RWPE1 (cell line): Measurements from ENCODE around the gene AFG1L.

Source experiments
- CTCF ChIA-PET: fragments of 350-600 bp; sonication (Branson Sonifier 250); formaldehyde crosslinking; extraction: SDS; loops from one replicate; lab custom pipeline; 2021; lab: Yijun Ruan, JAX
- POLR2A ChIA-PET: fragments of 400-600 bp; formaldehyde crosslinking; extraction: SDS; loops from one replicate; lab custom pipeline; 2020; ENCODE audit warnings: antibody characterized with exemption; ENCODE audit not compliant: low non-redundant PET; lab: Yijun Ruan, JAX
- DNase-seq: peaks from one replicate; pipeline ENCODE4 v3.0.0; 2012; ENCODE audit warnings: low spot score
- H3K27ac ChIP-seq: fragments of 450-650 bp; 2 replicates; pipeline ENCODE4 v1.5.1; 2017
- CTCF ChIP-seq: fragments of 450-650 bp; conservative IDR thresholded peaks from 2 replicates; pipeline ENCODE4 v1.5.1; 2017; ENCODE audit warnings: low read depth, mild to moderate bottlenecking

AFG1L gene

GRCh38 chr6:108253241-108253640 is 41.6 kb upstream of the AFG1L start:
- ChIA-PET CTCF (interaction anchor here (0.6 to 1.1 kb wide), 2 partner anchors 112 to 239 kb away, joined by 4 read pairs; no protein-coding TSS in a partner anchor), POLR2A (interaction anchor here (0.6 kb wide), 1 partner anchor 15 kb away, joined by 4 read pairs; no protein-coding TSS in a partner anchor)
- H3K27ac ChIP-seq: no peak overlapping the region
- no peak for DNase-seq
- no peak for TF ChIP-seq CTCF

GRCh38 chr6:108254433-108255410 is 40.1 kb upstream of the AFG1L start:
- POLR2A ChIA-PET: no interaction called here
- no peak for DNase-seq
- H3K27ac ChIP-seq: no peak overlapping the region
- CTCF ChIA-PET: interaction anchor here (1.1 kb wide), 1 partner anchor 237 kb away, joined by 4 read pairs; no protein-coding TSS in a partner anchor
- no peak for TF ChIP-seq CTCF

GRCh38 chr6:108260126-108260808 is 34.6 kb upstream of the AFG1L start:
- ChIA-PET POLR2A (no interaction called here), CTCF (interaction anchor here (0.5 to 1.0 kb wide), 4 partner anchors 106 to 233 kb away, joined by 3 to 4 read pairs (median 4); no protein-coding TSS in a partner anchor)
- peak; percentile 35 for DNase-seq
- no peak for TF ChIP-seq CTCF
- peak overlapping the region; percentile 93 for H3K27ac ChIP-seq

- H3K27ac ChIP-seq: peak within 1 kb of the TSS; percentile 93
- POLR2A ChIA-PET: interaction anchor here (0.6 to 0.9 kb wide), 2 partner anchors 98 to 262 kb away, joined by 3 read pairs; no protein-coding TSS in a partner anchor
- no peak for TF ChIP-seq CTCF
- CTCF ChIA-PET: interaction anchor here (0.6 to 1.0 kb wide), 4 partner anchors 69 to 232 kb away, joined by 3 to 4 read pairs (median 3); no protein-coding TSS in a partner anchor
- DNase-seq: peak; percentile 92
These were observed 33.9 kb upstream of the AFG1L start, which contains the start of gene SNX3 for GRCh38 chr6:108260809-108261569. Gene SNX3 (minus strand): TSS chr6:108261040. CDS start chr6:108260921, 119 bp downstream.

- ChIA-PET CTCF (no interaction called here), POLR2A (no interaction called here)
- no peak overlapping the region for H3K27ac ChIP-seq
- no peak for DNase-seq
- no peak for TF ChIP-seq CTCF
These were observed 31.5 kb upstream of the AFG1L start for GRCh38 chr6:108263371-108263770.
